CD4-positive, alpha-beta T cell treated with Interferon alpha-2 for 1 hour (primary cell): ENCODE results near the gene HDAC10.
A peak's percentile ranks its signal among the peaks of the same experiment; 100 is the strongest.

ENCODE experiments used
- DNase-seq, 2 donors: peaks; one replicate each; pipeline ENCODE4 v3.0.0-alpha.2; 2020 to 2022

The HDAC10 gene

DNA sequence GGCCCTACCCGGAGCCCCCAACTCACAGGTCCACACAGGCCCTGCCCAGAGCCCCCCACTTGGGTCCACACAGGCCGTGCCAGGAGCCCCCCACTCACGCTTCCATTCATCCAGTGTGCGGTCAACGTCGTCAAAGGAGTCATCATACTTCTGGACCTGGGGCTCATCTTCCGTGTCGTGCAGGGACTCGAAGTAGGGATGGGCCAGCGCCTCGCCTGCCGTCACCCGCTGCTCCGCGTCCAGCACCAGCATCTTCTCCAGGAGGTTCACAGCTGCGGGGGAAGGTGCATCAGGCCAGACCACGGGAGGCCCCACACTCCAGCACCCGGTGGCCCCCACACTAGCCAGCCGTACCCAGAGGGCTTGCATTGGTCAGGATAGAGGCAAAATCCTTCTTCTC lies 4.0 kb upstream of the HDAC10 start:
- no peak for DNase-seq

DNA sequence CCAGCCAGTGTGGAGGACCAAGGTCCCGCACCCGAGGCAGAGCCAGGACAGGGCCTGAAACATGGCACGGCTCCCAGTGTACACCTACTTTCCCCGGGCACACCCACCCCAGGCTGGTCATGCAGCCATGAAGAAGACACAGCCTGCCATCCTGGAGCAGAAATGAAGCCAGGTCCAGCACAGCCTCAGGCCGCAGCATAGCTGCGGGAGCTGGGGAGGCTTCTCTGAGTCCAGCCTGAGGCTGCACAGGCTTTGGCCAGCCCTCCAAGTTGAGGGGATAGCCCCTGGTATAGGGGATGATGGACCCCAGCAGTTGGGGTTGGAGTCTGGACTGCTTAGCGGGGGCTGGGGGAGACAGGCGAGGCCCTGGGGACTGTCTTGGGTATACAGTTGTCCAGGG lies 2.9 kb upstream of the HDAC10 start:
- DNase-seq, result no peak

DNA sequence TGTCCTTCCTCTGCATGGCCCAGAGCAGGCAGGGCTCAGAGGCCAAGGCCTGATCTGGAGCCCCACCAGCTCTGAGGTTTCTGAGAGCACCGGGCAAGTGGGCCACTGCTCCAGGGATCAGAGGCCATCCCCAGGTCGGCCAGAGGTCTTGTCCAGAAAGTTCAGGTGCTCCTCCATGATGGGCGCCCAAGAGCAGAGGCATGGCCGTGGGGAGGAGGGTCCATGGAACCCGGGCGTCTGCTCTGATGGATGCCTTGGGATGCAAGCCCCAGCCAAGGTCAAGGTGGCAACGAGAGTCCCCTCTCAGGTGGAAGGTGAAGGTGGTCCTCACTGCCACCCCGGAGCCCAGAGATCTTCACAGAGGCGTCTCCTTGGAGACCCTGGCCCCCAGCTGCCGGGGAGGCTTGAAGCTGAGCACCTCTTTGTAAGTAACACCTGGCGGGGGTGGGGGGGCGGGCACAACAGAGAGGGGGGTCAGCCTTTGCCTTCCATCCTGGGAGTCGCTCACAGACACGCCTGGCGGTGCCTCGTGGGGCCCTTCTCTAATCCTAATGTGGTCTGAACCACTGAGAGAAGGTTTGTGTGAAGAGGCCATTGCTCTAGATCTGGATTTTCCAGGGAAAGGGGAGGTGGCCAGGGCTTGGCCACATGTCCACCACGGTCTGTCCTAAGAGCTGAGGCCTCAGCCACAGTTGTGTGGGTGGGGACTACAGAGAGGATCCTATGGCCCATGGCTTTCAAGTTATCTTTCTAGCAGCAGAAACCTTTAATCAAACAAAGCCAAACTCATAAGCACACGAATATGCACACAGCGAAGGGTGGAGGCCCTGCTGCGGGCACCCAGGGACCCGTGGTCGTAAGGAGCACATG lies 2.2 kb upstream of the HDAC10 start:
- DNase-seq, result no peak

DNA sequence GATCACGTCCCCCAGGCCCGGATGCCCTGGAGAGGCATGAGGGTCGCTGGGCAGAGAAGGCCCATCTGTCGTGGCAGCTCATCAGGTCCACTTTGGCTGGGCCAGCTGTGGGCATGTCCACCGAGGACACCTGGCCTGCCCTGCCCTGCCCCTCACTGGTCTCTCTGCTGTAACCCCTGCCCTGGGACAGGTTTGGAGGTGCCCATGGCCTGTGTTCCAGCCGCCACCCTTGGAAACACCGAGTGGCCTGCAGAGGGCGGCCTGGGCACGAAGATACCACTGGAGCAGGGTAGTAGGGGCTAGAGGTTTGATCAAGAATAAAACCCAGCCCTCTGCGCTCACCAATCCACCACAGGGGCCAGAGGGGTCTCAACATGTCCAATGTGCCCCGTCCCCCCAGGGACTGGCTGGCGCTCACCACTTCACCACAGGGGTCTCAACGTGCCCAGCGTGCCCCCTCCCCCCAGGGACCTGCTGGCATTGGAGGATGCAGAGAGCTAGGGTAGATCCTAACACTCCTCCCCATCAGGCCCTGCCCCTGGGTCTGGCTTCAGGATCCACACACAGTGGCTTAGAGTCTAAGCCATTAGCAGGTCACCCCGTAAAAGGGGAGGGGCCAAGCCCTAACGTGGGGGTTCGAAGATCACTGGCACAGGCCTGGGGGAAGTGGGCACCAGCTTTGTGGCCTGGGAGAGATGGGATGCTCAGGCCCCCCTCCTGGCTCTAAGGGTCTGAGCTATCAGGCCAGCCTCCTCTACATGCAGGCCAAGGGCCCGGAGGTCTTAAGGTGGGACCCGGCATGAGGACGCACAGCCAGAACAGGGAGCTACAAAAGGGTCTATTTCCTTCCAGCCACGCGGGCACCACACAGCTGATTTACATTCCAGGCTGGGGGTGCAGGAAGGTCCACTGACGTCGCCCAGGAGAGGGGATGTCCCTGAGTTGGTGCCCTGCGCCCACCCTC lies 1.3 kb upstream of the HDAC10 start:
- peak; percentile 74 to 80 for DNase-seq

DNA sequence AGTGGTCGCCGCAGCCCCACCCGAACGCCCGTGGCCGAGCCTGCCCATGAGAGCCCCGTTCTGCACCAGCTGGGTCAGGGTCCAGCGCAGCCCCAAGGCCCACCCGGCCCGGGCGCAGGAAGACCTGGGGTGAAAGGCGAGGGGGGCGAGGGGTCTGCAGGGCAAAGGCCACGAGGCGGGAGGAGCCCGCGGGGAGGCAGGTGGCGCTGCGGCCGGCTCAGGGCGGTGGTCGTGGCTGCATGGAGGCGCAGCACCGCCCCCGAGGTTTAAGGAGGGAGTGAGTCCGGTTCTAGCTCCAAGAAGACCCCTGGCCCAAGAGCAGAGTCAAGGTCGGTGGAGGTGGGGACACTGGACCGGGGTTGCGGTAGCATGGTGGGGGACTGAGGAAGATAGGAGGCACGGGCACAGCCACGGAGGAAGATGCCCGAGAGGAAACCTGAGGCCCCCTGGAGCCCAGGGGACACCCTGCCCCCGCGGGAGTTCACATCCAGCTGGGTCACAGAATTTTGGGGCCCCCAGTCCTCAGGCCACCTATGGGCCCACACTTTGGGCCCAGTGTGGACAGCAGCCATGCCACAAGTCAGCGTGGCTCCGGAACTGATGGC lies 514 bp upstream of the HDAC10 start:
- DNase-seq, result no peak

DNA sequence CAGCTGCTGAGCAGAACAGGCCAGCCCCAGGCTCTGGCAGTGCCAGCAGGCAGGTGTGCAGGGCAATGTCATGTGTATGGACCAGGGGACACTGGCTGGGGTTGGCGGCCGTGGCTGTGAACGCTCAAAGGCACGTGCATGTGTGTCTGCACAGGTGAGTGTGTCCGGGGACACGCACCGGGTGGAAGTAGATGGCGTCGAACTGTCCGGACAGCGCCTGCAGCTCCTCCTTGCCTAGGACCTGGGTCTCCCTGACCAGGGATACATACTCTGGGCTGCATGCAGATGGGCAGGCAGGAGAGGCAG lies 863 bp downstream of the HDAC10 start:
- no peak for DNase-seq

DNA sequence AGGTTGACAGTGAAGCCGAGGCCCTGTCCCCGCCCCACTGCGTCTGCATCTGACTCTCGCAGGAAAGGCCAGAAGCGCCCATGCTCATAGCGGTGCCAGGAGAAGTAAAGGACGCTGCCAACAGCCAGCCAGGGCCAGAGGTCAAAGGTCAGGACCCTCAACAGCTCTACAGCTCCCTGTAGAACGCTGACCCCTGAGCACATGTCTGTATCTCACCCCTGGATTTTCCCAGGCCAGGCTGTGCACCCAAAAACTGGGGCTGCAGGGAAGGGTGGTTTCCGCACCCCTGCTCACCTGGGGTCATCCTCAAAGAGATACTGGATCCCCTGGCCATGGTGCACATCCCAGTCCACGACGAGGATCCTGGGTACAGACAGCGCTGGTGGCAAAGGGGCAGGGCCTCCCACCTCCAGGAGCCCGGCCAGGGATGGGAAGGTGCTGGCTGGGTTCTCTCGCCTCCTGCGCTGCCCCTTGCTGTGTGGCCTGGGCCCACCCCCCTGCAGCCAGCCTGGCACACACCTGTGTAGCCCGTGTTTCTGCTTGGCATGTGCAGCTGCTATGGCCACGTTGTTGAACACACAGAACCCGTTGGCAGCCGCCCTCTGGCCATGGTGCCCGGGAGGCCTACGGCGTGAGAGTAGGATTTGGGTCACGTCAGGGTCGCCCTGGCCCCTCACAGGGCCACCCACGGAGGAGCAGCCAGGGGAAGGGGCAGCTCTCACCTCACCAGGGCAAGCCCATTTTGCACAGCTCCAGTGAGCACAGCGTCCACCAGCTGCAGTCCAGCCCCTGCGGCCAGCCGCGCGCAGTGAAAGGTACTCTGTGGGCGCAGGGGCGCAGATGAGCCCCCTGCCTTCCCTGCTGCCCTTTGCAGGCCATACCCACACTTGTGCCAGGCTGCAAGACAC lies 1.5 kb downstream of the HDAC10 start:
- no peak for DNase-seq

DNA sequence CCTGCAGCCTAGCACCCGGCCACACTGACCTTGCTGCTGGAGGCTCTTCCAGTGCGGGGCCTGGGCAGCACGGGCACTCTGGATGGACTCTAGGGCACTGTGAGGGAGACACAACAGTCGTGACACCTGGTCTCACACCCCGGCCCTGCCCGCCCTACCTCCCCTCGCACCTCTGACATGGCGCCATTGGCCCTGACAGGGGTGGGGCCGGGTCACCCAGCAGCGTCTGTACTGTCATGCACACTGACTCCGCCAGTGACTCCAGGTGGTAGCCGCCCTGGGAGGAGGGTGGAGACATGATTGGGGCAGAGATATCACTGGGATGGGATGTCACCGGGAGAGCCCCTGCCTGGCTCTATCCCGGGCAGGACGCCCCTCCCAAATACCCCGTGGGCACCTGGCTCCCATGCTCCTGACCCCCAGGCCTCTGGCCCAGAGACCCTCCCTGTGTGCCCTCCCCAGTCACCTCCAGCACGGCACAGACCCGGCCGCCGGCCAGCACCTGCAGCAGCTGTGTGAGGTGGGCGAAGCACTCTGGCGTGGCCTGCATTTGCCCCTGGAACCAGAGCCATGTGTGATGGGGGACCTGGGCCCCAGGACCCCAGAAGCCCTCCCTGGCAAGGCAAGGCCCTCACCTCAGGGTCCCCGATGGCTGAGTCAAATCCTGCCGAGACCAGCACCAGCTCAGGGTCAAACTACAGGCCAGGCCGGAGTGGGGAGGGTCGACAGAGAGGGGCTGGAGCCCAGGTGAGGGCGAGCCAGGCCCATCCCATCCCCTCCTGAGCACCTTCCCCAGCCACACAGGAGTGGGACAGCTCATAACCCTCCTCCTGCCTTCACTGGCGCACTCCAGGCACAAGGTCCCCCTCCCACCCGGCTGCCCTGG lies 2.6 kb downstream of the HDAC10 start:
- DNase-seq, result no peak

DNA sequence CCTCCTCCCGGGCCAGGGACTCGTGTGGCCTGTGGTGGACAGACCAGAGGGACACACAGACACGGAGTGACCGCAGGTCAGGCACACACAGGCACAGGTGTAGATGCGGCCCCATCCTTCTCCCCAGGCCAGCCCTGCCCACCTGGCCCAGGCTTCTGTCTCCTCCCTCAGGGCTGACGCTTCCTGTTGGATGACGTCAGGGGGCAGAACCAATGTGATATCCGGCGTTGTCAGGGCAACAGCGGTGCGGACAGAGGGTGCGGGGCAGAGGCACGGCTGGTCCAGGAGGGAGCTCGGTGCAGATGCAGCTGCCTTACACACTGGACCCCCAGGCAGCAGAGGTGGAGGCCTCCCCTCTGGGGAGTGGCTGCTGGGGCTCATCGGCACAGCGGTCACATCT lies 3.3 kb downstream of the HDAC10 start:
- peak; percentile 72 to 82 for DNase-seq

DNA sequence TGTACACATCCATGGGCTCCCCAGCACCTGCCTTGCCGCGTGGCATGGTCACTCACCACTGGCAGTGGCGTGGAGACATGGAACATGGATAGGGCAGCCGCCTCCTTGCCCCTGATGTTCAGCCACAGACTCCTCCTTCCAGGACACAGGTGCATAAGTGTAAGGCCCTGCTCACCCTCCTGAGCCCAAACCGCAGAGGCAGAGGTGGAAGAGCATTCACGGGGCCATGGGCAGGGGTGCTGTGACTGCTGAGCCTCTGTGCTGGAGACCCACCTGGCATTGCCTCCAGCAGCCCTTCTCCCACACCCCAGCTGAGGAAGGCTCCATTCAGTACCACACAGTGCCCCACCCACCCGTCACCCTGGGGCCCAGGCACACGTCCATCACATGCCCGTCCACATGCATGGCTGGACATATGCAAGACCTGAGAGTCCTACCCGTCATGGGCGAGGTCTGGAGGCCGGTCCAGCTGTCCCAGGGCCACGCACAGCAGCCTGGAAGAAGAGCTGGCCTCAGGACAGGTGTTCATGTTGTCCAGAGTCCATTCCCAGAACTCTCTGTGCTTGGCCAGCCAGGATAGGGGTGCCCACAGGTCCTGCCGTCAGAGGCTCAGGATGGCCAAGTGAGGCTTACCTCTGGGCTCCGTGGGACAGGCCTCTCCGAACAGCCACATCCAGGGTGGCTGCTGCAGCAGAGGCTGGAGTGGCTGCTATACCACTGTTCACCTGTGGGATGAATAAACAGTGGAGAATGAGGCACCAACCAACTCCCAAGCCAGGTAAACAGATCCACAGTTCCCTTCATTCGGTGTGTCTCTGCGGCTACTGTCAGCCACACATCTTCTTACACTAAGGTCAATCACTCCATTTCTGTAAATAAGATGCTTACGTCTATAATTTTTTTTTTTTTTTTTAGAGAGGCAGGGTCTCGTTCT lies 4.6 kb downstream of the HDAC10 start:
- no peak for DNase-seq

DNA sequence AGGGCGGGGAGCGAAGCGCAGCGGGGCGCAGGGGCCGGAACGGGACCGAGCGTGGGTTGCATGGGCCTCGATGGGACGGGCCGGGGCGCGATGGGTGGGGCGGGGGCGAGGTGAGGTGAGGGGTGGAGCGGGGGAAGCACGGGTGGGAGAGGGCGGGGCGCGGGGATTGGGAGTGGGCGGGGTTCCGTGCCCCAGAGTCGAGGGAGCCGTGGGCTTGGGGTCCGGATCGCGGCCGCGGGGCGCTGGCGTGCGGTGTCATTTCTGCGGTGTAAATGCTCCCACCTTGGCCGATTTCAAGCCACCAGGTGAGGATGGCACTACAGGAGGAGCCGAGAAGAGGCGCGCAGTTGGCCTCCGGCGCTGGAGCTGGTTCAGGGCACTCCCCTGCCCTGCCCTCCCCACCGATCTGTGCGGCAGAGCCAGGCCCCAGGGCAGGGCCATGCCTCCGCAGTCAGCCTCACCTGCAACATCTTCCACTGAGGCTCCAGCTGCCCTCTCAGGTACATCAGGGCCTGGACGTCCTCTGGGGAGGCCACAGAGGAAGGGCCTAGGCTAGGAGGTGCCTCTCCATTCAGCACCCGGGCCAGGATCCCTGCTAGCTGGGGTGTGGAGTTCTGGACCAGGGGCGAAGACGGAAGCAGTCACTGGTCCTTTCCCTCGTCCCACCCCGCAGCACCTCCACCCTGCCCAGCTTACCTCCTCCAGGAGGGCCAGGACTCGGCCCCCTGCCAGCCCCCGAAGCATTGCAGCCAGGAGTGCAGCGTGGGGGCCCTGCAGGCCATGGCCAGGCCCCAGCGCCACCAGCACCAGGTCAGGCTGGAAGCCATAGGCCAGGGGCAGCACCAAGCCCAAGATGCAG lies 5.6 kb downstream of the HDAC10 start:
- no peak for DNase-seq

DNA sequence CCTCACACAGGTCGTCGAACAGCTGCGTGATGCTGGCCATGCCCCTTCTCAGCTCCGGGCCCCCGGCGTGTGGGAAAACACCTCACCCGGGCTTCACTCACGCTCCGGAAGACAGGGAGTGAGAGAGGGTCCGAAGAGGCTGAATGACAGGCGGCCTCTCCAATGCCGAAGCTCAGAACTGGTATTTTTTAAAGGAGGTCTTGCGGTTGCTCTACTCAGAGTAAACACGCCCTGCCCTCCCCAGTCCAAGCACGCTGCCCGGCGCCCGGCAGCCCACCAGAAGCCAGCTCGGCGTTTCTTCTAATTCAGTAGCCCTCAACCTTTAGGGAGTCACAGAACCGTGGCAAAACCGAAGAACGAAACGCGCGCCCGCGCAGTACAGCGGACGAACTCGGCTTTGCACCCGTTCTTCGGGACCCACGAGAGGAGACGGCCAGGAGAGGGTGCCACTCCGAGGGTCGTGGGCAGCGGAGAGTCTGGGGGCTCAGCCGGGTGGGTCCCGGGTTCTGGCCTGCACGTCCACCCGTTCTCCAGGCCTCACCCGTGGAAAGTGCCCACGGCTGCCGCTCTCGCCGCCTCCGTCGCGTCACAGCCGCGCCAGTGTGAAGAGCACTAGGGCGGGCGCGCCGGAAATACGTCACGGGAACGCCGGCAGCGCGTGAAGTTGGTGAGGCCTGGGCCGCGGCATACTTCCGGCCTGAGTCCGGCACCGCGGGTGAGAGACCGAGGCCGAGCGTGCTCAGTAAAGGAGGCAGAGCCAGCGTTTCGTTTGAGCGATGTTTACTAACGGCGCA lies 6.4 kb downstream of the HDAC10 start, which contains the start of gene TUBGCP6:
TUBGCP6 (minus strand) TSS at position 604 of the 794 bp plus-strand sequence; CDS start at position 40, 564 bp downstream.
- DNase-seq, result peak; percentile 90 to 92

DNA sequence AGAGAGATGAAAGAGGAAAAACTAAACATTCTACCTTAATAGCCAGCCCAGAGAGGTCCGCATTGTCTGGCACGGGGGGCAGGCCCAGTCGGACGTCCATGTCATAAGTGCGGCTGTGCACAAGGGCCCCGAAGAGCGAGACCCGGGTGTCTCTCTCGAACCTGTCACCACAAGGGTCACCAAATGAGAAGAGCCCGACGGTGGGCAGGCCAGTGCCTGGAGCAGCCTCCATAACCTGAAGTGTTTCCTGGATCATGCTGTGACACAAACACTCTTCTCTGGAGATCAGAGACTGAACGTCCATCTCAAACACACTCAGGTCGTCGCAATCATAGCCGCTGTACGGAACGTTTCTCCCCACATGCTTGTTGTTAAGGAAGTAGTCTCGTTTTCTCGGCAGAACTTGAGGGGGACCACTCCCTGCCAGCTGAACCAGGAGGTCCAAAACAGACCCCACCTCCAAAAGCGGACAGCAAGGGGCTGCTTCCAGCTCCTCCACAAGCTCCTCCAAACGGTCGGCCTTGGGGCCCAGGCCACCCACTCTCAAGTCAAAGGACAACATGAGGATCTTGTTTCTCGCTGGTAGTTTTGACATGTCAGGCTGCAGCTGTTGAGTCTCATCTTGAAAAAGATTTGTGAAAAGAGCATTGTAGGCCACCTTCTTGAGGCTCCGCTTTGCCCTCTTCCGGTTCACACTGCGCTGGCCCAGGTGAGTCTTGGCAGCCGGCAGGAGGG lies 7.2 kb downstream of the HDAC10 start:
- no peak for DNase-seq

DNA sequence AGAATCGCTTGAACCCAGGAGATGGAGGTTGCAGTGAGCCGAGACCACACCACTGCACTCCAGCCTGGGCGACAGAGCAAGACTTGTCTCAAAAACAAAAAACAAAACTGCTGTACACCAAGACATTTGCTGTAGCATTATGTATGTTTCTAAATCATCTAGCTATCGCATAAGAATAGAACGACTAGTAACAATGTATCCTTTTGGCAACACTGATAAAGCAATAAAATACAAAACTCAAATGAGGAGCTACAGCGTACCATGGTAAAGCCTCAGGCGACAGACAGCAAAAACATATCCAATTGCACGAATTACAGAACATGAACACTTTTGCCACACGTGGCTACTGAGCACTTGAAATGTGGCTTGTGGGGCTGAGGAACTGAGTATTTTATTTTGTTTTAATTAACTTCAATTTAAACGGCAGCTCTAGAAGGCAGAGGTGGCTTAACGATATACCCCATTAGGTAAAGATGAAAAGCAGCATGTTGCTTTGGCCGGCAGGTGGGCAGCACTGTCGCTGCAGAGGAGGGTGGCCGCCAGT lies 8.6 kb downstream of the HDAC10 start:
- no peak for DNase-seq

DNA sequence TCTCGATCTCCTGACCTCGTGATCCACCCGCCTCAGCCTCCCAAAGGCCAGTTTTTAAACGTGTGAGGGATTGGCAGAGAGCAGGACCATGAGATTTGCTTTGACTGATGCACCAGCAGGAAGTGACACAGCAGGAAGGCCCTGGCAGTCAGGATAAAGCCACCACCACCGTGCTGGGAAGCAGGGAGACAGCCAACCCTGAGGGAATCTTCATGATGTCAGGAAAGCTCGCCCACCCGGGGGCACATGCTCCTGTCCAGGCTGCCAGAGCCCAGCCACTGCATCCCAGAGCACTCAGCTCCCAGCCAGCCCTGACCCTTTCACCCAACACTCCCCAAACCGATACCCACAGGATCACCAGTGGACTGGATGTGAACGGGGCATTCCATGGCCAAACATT lies 12.3 kb downstream of the HDAC10 start:
- no peak for DNase-seq

DNA sequence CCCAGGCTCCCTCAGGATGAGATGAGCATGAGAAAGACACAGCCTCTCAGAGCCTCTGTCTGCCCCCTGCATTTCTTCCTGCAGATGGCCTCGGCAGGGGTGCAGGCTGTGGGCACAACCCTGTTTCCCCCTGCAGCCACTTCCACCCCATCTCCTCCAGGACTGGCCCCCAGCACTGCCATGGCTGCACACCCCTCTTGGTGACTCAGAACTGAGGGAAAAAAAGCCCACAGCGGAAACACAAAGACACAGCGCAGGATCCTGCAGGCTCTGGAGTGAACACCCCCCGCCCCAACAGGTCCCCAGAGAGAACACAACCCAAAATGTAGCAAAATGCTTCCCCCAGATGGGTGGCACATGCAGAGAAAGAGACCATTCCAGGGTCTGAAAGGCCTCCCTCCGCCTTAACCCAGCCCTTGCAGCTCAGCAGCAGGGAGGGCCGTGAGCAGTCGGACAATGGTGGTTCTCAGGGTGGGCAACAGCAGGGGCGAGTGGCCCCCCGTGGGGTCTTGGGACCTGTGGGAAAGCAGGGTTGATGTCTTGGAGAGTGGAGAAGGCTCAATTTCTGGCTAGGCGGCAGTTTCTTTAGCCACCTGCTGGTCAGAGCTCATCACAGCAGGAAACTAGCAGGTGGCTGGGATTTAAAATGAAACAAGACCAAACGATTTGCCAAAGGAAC lies 14.2 kb downstream of the HDAC10 start:
- no peak for DNase-seq

DNA sequence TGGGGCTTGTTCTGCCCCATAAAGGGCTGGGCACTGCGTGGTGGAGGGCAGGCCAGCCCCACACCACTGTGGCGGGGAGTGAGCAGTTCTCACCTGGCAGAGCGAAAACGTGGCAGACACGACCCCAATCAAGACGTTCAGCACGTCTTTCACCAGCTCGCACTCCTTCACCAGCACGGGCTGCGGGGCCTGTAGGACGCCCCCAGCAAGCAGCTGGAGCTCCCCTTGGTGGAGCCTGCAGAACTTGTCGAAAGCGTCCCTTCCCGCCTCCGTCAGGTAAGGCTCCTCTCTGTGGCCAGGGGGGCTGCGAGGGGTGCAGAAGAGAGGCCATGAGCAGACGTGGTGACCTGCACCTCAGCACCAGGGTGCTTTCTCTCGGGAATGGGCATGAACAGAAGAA lies 17.8 kb downstream of the HDAC10 start:
- DNase-seq, result no peak
